ENCODE results near the gene MIA.

The MIA gene

DNA sequence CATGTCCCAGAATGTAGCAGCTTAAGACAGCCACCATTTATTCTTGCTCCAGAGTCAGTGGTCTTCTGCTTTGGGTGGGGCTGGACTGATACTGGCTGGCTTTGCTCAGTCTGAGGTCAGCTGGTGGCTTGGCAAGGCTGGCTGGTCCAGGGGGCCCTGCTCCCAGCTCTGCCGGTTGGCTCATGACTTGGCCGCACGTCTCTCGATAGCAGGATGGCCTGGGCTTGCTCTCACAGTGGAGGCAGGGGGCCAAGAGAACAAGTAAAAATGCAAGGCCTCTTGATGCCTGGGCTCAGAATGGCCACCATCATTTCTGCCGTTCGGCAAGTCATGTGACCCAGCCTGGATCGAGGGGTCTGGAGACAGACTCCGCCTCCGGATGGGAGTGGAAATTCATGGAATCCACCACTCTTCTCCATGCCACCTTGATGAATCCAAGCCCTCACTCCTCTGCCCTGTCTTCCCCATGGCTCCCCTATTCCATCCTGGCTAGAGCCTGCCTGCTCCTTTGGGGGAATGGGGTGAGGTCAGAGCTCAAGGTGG is 38.1 kb upstream of the MIA start:
- DNase-seq (ENCODE audit: low spot score) = no peak
- in situ Hi-C loops (cut with MboI; ENCODE audit: low sequenced_read_pairs, unreplicated experiment) = no loop called here
- TF ChIP-seq CTCF (IDR thresholded peaks at IDR 0.05; ENCODE audit: borderline replicate concordance, control extremely low read depth, extremely low read depth, insufficient read depth, missing control alignments) = no peak

- no peak for TF ChIP-seq CTCF (IDR thresholded peaks at IDR 0.05; ENCODE audit: borderline replicate concordance, control extremely low read depth, extremely low read depth, insufficient read depth, missing control alignments)
Observed at GRCh38 chr19:40739030-40739839, 36.1 kb upstream of the MIA start.

DNA sequence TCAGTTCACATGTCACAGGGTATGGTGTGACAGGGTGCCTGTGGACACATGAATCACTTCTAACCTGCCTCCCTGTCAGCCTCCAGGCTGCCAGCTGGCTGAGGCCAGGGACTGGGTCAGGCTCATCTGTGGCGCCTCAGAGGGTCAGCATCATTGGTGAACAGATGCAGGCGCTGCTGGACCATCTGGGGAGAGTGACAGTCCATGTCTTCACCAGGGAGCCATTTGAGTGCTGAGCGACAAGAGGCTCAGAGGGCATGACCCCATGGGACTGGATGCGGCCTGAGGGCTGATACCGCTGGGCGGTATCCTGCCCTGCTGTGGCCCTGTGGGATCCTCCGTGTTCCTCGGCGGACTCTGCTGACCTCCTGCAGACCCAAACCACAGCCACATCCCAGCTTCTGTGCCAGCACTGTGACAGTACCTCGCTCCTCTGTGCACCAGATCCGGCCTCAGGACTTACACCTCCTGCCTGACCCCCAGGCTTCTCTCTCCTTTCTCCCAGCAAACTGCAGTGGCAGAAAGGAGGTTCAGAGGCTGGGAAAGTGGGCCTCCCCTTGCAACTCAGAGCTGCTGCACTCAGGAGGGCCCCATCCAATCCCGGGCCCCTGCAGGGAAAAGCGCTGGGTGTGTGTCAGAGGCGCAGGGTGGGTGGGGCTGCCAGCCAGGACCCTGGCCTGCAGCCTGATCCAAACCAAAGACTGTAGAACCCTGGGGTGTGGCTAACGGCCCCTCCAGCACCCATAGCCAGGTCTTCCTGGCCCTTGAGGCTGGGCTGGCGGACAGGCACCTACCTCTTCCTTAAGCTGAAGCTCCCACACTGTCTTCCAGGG is 35.2 kb upstream of the MIA start:
- in situ Hi-C loops (cut with MboI; ENCODE audit: low sequenced_read_pairs, unreplicated experiment) = no loop called here
- no peak for TF ChIP-seq CTCF (IDR thresholded peaks at IDR 0.05; ENCODE audit: borderline replicate concordance, control extremely low read depth, extremely low read depth, insufficient read depth, missing control alignments)
- DNase-seq (ENCODE audit: low spot score) = no peak

More at GRCh38 chr19:40739030-40739839, 36.1 kb upstream of the MIA start:
- in situ Hi-C loops (cut with MboI; ENCODE audit: low sequenced_read_pairs, unreplicated experiment) = no loop called here
- DNase-seq (ENCODE audit: low spot score) = no peak

DNA sequence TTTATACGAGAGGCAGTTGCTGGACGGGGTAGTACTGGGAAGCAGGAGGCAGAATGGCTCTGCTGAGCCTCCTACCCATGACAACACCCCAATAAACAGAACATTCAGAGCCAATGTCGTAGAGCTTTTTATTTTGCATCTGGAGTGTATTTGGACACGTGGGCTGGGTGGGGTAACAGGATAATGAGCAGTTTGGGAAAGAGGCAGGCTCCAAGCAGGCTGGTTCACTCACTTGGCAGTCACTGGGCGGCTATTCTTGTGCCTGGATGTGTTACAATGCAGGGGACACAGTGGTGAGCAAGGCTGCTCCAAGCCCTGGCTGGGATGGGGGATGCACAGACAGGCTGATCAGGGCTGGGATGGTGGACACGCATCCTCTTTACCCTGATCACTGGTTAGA is 34.6 kb upstream of the MIA start:
- DNase-seq (ENCODE audit: low spot score) = no peak
- in situ Hi-C loops (cut with MboI; ENCODE audit: low sequenced_read_pairs, unreplicated experiment) = no loop called here
- no peak for TF ChIP-seq CTCF (IDR thresholded peaks at IDR 0.05; ENCODE audit: borderline replicate concordance, control extremely low read depth, extremely low read depth, insufficient read depth, missing control alignments)

DNA sequence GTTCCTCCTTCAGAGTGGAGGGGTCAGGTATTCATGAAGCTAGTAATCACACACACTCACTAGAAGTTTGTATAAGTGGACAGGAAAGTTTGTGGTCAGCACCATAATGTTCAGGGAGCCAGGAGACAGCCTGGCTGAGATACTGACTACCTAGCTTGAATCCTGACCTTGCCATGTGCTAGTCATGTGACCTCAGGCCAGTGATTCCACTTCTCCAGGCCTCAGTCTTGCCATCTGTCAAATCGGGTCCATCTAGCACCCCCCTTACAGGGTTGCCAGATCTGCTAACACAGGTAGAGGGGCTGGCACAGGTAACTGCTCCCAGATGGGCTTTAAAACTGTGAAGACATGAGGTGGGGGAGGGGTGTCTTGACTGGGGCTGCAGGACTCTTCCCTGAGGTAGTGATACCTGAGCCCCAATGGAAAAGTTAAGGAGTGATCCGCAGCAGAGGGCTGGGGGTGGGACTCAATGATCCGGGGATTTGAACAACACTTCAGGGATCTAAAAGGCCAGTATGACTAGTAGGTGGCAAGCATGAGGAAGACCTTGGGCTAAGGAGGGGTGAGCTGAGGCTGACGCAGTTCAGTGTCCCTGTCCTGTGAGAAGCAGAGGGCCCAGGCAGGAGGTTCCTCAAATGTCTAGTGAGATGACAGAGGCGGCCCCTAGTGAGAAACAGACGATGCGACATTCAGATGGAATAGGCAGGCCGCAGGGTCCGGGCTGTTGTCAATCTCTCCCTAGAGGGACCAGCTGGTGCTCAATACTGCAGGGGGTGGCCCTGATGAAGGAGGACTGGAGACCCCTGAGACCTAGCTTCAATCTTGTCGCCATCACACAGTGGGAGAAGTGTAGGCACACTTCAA is 33.6 kb upstream of the MIA start:
- no peak for TF ChIP-seq CTCF (IDR thresholded peaks at IDR 0.05; ENCODE audit: borderline replicate concordance, control extremely low read depth, extremely low read depth, insufficient read depth, missing control alignments)
- DNase-seq (ENCODE audit: low spot score) = no peak
- in situ Hi-C loops (cut with MboI; ENCODE audit: low sequenced_read_pairs, unreplicated experiment) = no loop called here

DNA sequence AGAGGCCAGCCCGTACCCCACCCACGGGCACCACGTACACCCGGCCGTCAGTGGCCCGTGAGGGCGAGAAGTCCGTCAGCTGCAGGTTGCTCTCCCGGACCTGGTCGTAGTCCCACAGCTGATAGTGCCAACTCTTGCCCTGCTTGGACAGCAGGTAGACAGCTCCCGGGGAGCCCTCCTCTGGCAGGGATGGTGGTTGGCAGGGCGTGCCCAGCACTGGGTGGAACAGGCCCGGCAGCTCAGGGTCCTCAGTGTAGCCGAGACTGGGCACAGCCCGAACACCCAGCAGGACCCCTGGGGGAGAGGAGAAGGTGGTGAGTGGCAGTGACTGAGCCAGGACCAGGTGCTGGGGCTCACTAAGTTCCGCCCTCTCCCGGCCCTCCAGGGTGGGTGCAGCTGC is 32.8 kb upstream of the MIA start:
- DNase-seq (ENCODE audit: low spot score) = no peak
- TF ChIP-seq CTCF (IDR thresholded peaks at IDR 0.05; ENCODE audit: borderline replicate concordance, control extremely low read depth, extremely low read depth, insufficient read depth, missing control alignments) = no peak
- in situ Hi-C loops (cut with MboI; ENCODE audit: low sequenced_read_pairs, unreplicated experiment) = no loop called here

All from GM13976 (cell line).